ENCODE results near the gene BRINP1. TPM values are rescaled to one million over a fixed set of nuclear protein-coding genes. Genes with fewer than 3 reads are reported as not detected.

BRINP1 gene
- total and polyA plus RNA-seq, 8 donors, result 0.04 to 0.19 (median 0.08) TPM; not detected in 3

DNA sequence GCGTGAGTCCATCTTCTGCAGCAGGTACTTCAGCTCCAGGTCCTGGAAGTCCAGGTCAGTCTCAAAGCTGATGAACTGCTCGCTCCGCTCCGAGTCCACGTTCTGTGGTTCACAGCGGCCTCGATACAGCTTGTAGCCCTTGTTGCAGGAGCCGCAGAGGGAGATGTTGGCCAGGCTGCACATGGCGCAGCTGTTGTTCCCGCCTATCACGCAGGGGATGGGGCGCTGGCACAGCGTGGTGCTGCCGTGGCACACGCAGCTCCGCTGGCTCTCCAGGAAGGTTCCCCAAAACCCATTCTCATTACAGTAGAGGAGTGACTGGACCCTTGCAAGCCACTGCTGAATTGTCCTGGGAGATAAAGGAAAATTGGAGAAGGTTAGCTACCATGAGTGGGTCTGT lies 201.4 kb downstream of the BRINP1 start:
- FAIRE-seq (no peak), DNase-seq (peak in 1 of 6 donors; percentile 38), ATAC-seq (no peak)
- Histone ChIP-seq H3K27ac (no peak overlapping the region), H3K27me3 (no peaks in the 10 kb centered on the region), H3K4me1 (no peaks in the 10 kb centered on the region), H3K9me3 (no peaks in the 10 kb centered on the region), H3K36me3 (no peaks in the 10 kb centered on the region), H3K4me3 (no peak overlapping the region)
- TF ChIP-seq, protein P1, sequence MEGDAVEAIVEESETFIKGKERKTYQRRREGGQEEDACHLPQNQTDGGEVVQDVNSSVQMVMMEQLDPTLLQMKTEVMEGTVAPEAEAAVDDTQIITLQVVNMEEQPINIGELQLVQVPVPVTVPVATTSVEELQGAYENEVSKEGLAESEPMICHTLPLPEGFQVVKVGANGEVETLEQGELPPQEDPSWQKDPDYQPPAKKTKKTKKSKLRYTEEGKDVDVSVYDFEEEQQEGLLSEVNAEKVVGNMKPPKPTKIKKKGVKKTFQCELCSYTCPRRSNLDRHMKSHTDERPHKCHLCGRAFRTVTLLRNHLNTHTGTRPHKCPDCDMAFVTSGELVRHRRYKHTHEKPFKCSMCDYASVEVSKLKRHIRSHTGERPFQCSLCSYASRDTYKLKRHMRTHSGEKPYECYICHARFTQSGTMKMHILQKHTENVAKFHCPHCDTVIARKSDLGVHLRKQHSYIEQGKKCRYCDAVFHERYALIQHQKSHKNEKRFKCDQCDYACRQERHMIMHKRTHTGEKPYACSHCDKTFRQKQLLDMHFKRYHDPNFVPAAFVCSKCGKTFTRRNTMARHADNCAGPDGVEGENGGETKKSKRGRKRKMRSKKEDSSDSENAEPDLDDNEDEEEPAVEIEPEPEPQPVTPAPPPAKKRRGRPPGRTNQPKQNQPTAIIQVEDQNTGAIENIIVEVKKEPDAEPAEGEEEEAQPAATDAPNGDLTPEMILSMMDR (IDR thresholded peaks at IDR 0.05), result no peak
- WGBS, 2 donors, result 88 to 98% methylated on average over 16 of the region's 16 CpGs
- intact Hi-C loops (cut with DNase I), result no loop called here

DNA sequence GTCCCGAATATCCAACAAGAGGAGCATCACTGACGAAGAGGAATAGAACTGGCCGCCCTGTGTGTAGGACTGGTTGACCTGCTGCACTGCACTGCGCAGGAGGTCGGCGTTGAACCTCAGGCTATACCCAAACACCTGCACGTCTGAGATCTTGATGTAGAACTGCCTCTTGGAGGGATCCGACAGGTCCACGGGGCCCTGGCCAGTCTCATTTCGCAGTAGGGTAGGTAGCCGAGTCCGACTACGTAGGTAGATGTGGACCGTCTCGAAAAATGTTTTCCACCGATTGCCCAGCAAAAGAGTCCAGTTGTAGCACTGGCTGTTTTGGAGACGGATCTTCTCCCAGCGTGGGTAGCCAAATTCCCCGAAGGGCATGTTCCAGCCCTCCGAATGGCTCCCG lies 202.0 kb downstream of the BRINP1 start:
- DNase-seq (no peak), ATAC-seq (no peak), FAIRE-seq (no peak)
- Histone ChIP-seq H3K9me3 (no peaks in the 10 kb centered on the region), H3K4me3 (no peak overlapping the region), H3K27ac (no peak overlapping the region), H3K27me3 (no peaks in the 10 kb centered on the region), H3K36me3 (no peaks in the 10 kb centered on the region), H3K4me1 (no peaks in the 10 kb centered on the region)
- intact Hi-C loops (cut with DNase I), result no loop called here
- TF ChIP-seq, protein P1 (IDR thresholded peaks at IDR 0.05), result no peak
- WGBS, 2 donors, result 85 to 92% methylated on average over 21 of the region's 21 CpGs

DNA sequence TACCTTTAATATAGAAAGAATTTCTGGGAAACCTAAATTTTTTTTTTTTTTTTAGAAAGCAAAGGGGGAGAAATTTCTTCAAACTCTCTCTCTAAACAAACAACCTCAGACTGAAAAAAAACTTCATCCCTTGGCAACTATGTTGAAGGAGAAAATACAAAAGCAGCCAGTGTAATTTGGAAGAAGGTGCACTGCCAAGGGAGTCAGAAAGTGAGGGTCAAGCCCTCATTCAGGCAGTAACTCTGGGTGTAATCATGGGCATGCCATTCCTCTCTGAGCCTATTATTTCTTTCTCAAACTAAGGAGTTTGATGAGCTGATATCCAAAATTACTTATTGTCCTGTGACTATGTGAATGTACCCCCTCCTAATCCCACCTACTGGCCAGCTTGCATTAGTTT lies 203.1 kb downstream of the BRINP1 start:
- Histone ChIP-seq H3K4me1 (no peaks in the 10 kb centered on the region), H3K9me3 (no peaks in the 10 kb centered on the region), H3K27me3 (no peaks in the 10 kb centered on the region), H3K36me3 (no peaks in the 10 kb centered on the region), H3K4me3 (no peak overlapping the region), H3K27ac (no peak overlapping the region)
- intact Hi-C loops (cut with DNase I), result no loop called here
- TF ChIP-seq, protein P1 (IDR thresholded peaks at IDR 0.05), result no peak
- FAIRE-seq (no peak), DNase-seq (no peak), ATAC-seq (no peak)

DNA sequence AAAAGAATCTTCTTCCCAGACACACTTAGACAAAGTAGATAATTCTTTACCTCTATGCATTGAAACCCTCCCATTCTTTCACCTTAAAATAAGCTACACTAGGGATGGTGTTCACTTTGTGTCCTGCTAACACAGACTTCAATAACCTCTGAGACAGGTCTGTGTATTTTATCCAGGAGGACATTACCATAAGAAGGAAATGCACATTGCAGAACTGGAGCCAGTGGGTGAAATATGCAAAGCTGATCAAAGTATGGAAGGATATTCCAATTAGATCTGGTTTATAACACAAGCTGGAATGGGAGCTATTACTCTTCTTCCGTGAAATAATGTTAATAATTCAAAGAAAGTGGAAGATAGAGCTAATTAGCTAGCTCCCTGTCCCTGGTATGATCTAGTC lies 204.1 kb downstream of the BRINP1 start:
- Histone ChIP-seq H3K36me3 (no peaks in the 10 kb centered on the region), H3K4me1 (no peaks in the 10 kb centered on the region), H3K4me3 (no peak overlapping the region), H3K27me3 (no peaks in the 10 kb centered on the region), H3K27ac (no peak overlapping the region), H3K9me3 (no peaks in the 10 kb centered on the region)
- DNase-seq (no peak), ATAC-seq (no peak), FAIRE-seq (no peak)
- intact Hi-C loops (cut with DNase I), result no loop called here
- TF ChIP-seq, protein P1 (IDR thresholded peaks at IDR 0.05), result no peak
- 79 to 83% methylated on average over 1 of the region's 1 CpG for WGBS, 2 donors

DNA sequence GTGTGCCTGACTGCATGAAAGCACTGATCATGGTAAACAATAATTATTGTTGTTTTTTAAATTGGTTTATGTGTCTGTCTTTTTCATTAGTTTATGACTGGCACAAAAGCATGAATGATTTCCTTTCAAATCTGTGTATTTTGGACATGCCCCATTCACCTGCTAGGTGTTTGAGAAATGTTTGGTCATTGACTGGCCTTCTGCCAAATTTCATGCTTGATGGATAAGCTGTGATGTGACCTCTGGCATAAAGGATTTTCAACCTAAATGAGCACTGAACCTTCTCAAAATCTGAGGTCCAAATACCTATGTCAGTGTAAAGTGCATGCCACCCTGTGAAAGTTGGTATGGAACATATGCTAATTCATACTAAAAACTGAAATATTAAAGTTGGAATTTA lies 204.5 kb downstream of the BRINP1 start:
- no peak for DNase-seq
- TF ChIP-seq, protein P1 (IDR thresholded peaks at IDR 0.05), result no peak
- Histone ChIP-seq H3K9me3 (no peaks in the 10 kb centered on the region), H3K27ac (no peak overlapping the region), H3K4me1 (no peaks in the 10 kb centered on the region), H3K4me3 (no peak overlapping the region), H3K36me3 (no peaks in the 10 kb centered on the region), H3K27me3 (no peaks in the 10 kb centered on the region)
- no peak for FAIRE-seq
- intact Hi-C loops (cut with DNase I), result no loop called here
- no peak for ATAC-seq
